ENCODE measurements around the gene KIF18B.

KIF18B gene

DNA sequence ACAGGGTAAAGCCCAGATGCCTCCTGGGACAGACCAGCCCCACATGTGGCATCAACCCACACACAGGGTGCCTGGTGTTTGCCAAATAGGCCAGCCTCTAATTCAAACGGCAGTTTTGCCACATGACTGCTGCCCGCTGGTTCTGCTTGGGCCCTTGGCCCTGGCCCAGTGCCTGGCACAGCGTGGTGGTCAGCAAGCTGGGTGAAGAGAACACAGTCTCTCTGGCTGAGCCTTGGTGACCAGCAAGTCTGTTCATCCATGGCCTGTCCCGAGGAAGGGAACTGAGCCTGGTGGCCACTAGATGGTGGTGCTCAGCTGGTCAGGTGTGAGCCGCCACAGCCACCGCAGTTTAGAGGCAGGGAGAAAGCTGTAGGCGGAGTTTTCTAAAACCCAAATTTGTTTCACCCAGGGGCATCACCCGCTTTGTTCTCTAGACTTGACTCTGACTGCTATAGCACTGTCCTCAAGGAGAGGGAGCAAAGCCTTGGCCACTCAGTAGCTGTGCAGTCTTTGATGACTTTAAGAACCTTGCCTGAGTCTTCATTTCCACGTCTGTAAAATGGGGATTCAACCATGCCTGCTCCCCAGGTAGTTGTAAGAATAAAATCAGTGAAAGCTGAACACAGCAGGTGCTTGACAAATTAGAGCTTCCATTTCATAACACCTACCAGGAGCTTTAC is 27.5 kb downstream of the KIF18B start:
- peak in 50 of 56 donors; percentile 31 to 87 (median 68) for DNase-seq

DNA sequence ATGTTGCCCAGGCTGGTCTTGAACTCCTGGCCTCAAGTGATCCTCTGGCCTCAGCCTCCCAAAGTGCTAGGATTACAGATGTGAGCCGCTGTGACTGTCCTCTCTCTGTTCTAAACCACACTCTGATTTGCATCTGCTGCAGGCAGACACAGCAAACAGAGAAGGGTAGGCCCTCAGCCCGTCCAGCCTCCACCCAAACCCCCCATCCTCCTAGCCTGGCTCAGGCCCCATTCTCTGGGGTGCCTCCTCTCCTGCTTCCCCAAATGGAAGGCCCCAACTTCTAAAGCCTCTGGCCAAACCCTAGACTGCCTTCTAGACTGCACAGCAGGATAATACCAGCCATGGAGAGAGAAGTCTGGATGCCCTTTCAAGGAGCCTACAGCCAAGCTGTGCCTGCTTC is 28.2 kb downstream of the KIF18B start:
- no peak for DNase-seq

DNA sequence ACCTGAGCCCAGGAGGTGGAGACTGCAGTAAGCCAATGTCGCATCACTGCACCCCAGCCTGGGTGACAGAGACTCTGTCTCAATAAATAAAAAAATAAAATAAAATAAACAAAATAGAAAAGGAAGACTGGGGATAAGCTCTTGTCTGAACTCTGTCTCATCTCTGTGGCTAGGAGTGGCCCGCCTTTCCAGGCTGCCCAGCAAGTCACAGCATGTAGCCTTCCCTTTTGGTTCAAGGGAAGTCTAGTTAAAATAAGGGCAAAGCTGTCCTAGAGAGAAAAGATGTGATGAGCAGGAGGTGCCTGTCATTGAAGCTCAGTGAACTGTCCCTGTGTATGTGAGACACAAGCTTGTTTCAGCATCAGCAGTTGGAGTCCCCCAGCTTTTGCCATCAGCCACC is 29.6 kb downstream of the KIF18B start:
- DNase-seq, result no peak

GRCh38 chr17:44917456-44917855 is 30.1 kb downstream of the KIF18B start:
- DNase-seq, result no peak

DNA sequence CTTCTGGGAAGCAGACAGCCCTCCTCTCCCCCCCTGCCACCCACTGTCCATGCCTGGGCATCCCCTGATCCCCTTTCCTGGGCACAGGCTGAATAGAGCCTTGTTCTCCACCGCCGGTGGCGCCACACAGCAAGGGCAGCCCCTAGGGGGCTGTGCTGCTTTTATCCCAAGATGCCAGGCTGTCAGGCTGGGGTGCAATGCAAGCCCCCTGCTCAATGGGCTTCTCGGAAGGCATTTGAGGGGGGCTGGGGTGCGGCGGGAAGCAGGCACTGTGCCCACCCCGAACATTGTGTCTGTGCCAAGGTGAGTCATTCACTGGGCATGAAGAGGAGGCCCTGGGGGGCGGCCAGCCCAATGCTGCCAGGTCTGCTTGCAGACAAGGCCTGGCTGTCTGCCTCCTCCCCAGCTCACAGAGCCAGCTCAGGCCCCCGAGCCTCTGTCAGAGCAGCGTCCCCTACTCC is 30.8 kb downstream of the KIF18B start:
- peak in 50 of 56 donors; percentile 22 to 93 (median 72) for DNase-seq

GRCh38 chr17:44915862-44916780 is 31.5 kb downstream of the KIF18B start:
- DNase-seq, result peak in 8 of 56 donors; percentile 40 to 73 (median 62)

DNA sequence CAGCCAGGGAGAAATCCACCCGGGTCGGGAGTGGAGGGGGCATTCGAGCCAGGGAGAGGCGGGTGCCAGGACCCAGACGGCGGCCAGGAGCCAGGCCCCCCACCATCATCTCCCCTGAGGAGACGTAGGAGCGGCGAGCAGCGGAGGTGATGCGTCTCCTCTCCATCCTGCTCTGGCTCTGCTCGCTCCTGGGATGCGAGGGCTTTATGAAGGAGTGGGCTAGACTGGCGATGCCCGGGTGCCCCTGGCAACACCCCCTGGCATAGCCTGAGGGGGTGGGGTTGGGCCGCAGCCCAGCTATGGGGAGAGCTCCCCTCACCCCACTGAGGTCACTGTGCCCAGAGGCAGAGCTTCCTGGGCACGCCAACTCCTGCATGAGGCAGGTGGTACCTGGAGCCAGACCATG is 32.2 kb downstream of the KIF18B start, which contains the start of gene GFAP:
TSS of gene GFAP (minus strand) at position 180 of the 406 bp plus-strand sequence. CDS start at position 166, 14 bp downstream.
- DNase-seq, result peak in 33 of 56 donors; percentile 19 to 79 (median 55)

DNA sequence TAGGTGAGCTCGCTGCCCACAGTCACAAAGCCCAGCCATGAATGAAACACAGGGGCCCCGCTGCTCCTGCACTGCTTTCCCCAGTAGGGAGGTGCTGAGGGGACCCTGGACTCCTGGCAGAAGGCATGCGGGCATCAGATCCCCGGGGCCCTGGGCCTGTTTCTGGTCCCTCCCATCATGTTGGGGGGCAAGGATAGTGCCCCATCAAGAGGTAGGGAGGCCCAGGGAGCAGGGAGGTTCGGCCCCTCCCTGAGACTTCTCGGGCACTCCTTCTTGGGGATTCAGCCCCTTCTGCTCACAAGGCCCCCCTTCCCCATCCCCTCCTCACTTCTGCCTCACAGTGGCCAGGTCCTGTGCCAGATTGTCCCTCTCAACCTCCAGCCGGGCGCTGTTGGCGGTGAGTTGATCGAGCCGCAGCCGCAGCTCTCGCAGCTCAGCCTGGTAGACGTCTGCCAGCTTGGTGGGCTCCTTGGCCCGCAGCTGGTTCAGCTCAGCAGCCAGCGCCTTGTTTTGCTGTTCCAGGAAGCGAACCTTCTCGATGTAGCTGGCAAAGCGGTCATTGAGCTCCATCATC is 32.8 kb downstream of the KIF18B start:
- peak in 1 of 56 donors; percentile 50 for DNase-seq

DNA sequence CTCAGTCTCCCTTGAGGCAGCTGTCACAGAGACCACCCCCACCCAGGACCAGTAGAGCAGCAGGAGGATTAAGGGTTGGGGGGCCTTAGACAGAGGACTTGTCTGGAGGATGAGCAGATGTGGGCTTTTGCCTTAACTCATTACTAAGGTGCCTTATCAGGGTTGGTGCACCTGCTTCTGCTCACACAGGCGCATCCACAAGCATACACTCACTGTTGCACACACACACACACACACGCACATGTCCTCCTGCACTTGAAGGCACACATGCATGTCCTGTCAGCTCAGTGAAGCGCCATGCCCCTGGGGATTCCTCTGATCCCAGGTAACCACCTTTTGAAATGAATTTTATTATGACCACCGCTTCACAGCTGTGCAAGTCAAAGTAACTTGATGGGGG is 33.4 kb downstream of the KIF18B start:
- DNase-seq, result peak in 1 of 56 donors; percentile 48

- peak in 1 of 56 donors; percentile 43 for DNase-seq
Observed at GRCh38 chr17:44913676-44914075, 33.9 kb downstream of the KIF18B start.

- peak in 2 of 56 donors; percentile 22 to 37 for DNase-seq
Observed at GRCh38 chr17:44912763-44913544, 34.6 kb downstream of the KIF18B start.

- peak in 13 of 56 donors; percentile 14 to 68 (median 53) for DNase-seq
Observed at GRCh38 chr17:44911133-44912001, 36.2 kb downstream of the KIF18B start.

- DNase-seq, result no peak
Observed at GRCh38 chr17:44910231-44911106, 37.1 kb downstream of the KIF18B start.

DNA sequence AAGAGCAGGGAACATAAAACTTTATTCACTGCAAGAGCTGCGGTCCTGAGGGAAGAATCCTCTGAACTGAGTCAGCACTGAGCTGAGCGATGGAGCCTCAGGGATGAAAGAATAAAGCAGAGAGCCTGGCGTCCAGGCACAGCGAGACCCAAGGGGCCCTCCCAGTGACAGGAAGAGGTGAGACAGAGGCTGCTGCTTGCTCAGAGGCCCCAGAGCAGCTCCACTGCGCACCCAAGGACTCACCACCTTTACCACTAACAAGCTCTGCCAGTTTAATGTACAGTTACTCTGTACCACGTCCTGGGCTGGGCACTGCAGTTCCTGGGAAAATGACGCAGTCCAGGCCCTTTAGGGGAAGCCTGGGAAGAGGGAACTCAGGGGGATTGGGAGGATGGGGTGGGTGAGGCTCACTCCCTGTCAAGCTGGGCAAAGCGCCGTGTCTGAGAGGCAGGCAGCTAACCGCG is 37.9 kb downstream of the KIF18B start:
- DNase-seq, result no peak

DNA sequence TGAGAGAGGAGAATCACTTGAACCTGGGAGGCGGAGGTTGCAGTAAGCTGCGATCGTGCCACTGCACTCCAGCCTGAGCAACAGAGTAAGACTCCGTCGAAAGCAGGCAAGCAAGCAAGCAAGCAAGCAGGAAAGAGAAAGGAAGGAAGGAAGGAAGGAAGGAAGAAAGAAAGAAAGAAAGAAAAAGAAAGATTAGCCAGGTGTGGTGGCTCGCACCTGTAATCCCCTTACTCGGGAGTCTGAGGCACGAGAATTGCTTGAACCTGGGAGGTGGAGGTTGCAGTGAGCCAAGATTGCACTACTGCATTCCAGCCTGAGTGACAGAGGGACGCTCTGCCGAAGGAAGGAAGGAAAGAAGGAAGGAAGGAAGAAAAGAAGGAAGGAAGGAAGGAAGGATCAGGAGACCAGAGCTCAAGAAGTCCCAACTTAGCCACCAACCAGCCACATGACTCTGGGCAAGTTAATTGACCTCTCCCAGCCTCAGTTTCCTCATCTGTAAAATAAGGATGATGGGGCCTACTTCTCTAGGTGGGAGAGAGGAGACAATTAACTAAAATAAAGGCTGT is 38.7 kb downstream of the KIF18B start:
- no peak for DNase-seq

DNA sequence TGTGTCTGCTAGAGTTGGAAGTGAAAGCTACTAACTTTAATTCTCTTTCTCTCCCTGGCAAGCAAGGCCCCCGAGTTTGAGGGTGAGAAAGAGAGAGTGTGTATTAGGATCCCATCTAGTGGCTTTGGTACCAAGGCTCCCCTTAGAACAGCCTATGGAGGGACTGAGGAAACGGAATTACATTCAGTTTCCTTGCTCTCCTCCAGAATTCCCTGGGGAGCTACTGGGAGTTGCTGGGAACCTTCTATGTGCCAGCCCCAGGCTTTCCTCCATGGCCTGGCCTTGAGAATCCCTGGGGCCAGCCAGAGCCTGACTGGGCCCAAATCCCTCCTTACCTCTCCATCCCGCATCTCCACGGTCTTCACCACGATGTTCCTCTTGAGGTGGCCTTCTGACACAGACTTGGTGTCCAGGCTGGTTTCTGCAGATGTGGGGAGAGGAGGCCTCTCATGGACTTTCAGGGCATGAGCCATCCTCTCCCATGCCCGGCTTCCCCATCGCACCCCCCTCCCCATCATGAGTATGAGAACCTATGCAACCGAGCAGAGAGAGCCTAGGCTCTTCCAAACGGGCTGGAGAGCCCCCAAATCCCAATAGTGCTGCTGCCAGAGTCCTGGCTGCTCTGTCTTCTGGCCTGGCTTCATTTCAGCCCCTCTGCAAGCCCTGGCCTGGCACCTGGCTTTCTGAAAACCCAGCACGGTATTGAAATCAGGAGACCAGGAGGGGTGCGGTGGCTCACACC is 39.7 kb downstream of the KIF18B start:
- DNase-seq, result no peak

Measured in amygdala (tissue), 56 donors.